HepG2 (cell line): ENCODE data around the gene RASGRF1. TPM values are rescaled to one million over a fixed set of nuclear protein-coding genes. Genes with fewer than 3 reads are reported as not detected.

Experiments
- ATAC-seq: fragments of 200-7000 bp; cut with Tn5 transposase; 3 replicates; pipeline ENCODE4 v1.9.1; 2020; ENCODE audit warnings: mild to moderate bottlenecking, moderate library complexity
- BruUV-seq: library from RNA; stranded (reverse); fragments of 400-500 nt; replicated peaks from 2 replicates; lab custom pipeline; 2021; lab: Mats Ljungman, UMichigan
- CTCF ChIA-PET: fragments of 300-600 bp; formaldehyde crosslinking; extraction: SDS; loops from one replicate; lab custom pipeline; 2021; ENCODE audit warnings: low total read pairs, inconsistent platforms, low intra/inter-chr PET ratio; lab: Yijun Ruan, JAX
- POLR2A ChIA-PET: fragments of 350-600 bp; sonication (Branson Sonifier 250); formaldehyde crosslinking; loops from one replicate; lab custom pipeline; 2020; ENCODE audit warnings: antibody characterized with exemption, inconsistent platforms; lab: Yijun Ruan, JAX
- DNase-seq: peaks from one replicate; pipeline ENCODE4 v3.0.0-alpha.2; 2015; ENCODE audit warnings: low spot score
- FAIRE-seq: peaks from 3 replicates; lab custom pipeline; 2011; peaks lifted over from hg19 to GRCh38; lab: Jason Lieb, UNC
- H2AFZ ChIP-seq: one replicate; pipeline ENCODE4 v1.6.1; 2011; ENCODE audit warnings: low read length, inconsistent platforms
- H3K27ac ChIP-seq: fragments of 300-600 bp; 3 replicates; pipeline ENCODE4 v1.8.0; 2011; ENCODE audit warnings: mixed run types, mild to moderate bottlenecking, mixed read lengths, low read length, inconsistent platforms; ENCODE audit not compliant: insufficient read depth; ENCODE audit errors: extremely low read length
- H3K27me3 ChIP-seq, 2 experiments: fragments of 200-600 bp in 1 of 2; 2 replicates in 1 of 2; 3 replicates in 1 of 2; pipeline versions ENCODE4 v1.6.0 to v1.8.0; 2011; ENCODE audit warnings: low read length in 2 of 2, mild to moderate bottlenecking in 2 of 2, moderate library complexity in 2 of 2, inconsistent platforms in 1 of 2; ENCODE audit not compliant: insufficient read depth in 2 of 2, control insufficient read depth in 1 of 2
- H3K36me3 ChIP-seq, 2 experiments: fragments of 200-600 bp in 1 of 2; replicated peaks in 1 of 2; 2 replicates in 1 of 2; 3 replicates in 1 of 2; pipeline versions ENCODE4 v1.5.1 to v1.8.0; 2011; ENCODE audit warnings: low read length in 2 of 2, inconsistent platforms in 1 of 2; ENCODE audit not compliant: insufficient read depth in 2 of 2, control insufficient read depth in 1 of 2
- H3K4me1 ChIP-seq: 2 replicates; pipeline ENCODE4 v1.5.1; 2012; ENCODE audit warnings: low read length, inconsistent platforms; ENCODE audit not compliant: insufficient read depth
- H3K4me2 ChIP-seq: 2 replicates; pipeline ENCODE4 v1.6.0; 2011; ENCODE audit warnings: low read depth, low read length, inconsistent platforms
- H3K4me3 ChIP-seq, 3 experiments: fragments of 200-600 bp in 1 of 3; sonication (generic), shearing (Covaris generic) in 1 of 3; replicated peaks in 1 of 3; 2 replicates each; pipeline ENCODE4 v1.5.1; 2011 to 2016; ENCODE audit warnings: low read length in 3 of 3, inconsistent platforms in 2 of 3, low read depth in 2 of 3, mild to moderate bottlenecking in 2 of 3, control low read depth in 1 of 3, mixed read lengths in 1 of 3; ENCODE audit not compliant: insufficient read depth in 1 of 3
- H3K79me2 ChIP-seq: one replicate; pipeline ENCODE4 v1.6.1; 2011; ENCODE audit warnings: low read length, inconsistent platforms; ENCODE audit not compliant: insufficient read depth
- H3K9ac ChIP-seq: 2 replicates; pipeline ENCODE4 v1.6.0; 2011; ENCODE audit warnings: mild to moderate bottlenecking, low read depth, low read length, inconsistent platforms; ENCODE audit not compliant: insufficient read depth
- H3K9me3 ChIP-seq: 2 replicates; pipeline ENCODE4 v1.5.1; 2012; ENCODE audit warnings: mild to moderate bottlenecking, low read length
- H4K20me1 ChIP-seq: 2 replicates; pipeline ENCODE4 v1.6.0; 2011; ENCODE audit warnings: inconsistent platforms, mild to moderate bottlenecking, low read length, moderate library complexity; ENCODE audit not compliant: insufficient read depth
- MXI1 ChIP-seq: IDR thresholded peaks from 3 replicates; pipeline ENCODE4 v1.6.1; 2012; ENCODE audit warnings: low read depth, low read length, inconsistent platforms, borderline replicate concordance
- SMC3 ChIP-seq: IDR thresholded peaks from 2 replicates; pipeline ENCODE4 v1.6.1; 2011; ENCODE audit warnings: low read length, improper control_type of control experiment
- STAG1 ChIP-seq: sonication (generic); formaldehyde crosslinking; IDR thresholded peaks from 2 replicates; pipeline ENCODE4 v1.4.0; 2020; ENCODE audit warnings: missing genetic modification reagents
- ZNF230 ChIP-seq: sonication (generic); formaldehyde crosslinking; IDR thresholded peaks from 2 replicates; pipeline ENCODE4 v1.4.0; 2020; ENCODE audit warnings: mild to moderate bottlenecking, missing genetic modification reagents
- WGBS: methylation state at CpG from one replicate; pipeline ENCODE4 v1.1.6; 2017; ENCODE audit warnings: low lambda C conversion rate; 5-methylcytosine and 5-hydroxymethylcytosine counted together
- in situ Hi-C: cut with HindIII; loops from 2 replicates; pipeline ENCODE4 v1.10.0; 2017; ENCODE audit warnings: low pct_unique_long_range_greater_than_20kb; ENCODE audit not compliant: extremely low pct_ligation_motif_present
- intact Hi-C: fragments of 100-400 bp; cut with micrococcal nuclease; formaldehyde crosslinking; loops from one replicate; pipeline ENCODE4 v1.10.0; 2022; ENCODE audit not compliant: unreplicated experiment
- polyA plus RNA-seq, 8 experiments: library from polyadenylated mRNA; depleted of rRNA in 3 of 8; stranded (reverse) in 7 of 8; unstranded in 1 of 8; fragments of >200 nt; fragmentation: Illumina TruSeq in 4 of 8; extraction: Trizol in 4 of 8; gene quantifications; 2 replicates each; pipeline versions ENCODE4 v1.2.1 to v1.2.3, GENCODE V29; 2011 to 2016; ENCODE audit warnings: low read depth in 4 of 8, missing spikeins in 1 of 8, mixed read lengths in 1 of 8; ENCODE audit not compliant: insufficient read depth in 1 of 8
- total RNA-seq, 5 experiments: library from RNA; depleted of rRNA; stranded (reverse); fragments of >200 nt; fragmentation: Illumina TruSeq; extraction: Trizol; gene quantifications; 2 replicates each; pipeline ENCODE4 v1.2.3, GENCODE V29; 2016; ENCODE audit warnings: low read depth in 1 of 5
- TF ChIP-seq, protein P1 (sequence below): sonication (generic); formaldehyde crosslinking; IDR thresholded peaks from 2 replicates; pipeline ENCODE4 v1.5.0; 2020; ENCODE audit warnings: mild to moderate bottlenecking, missing genetic modification reagents, moderate library complexity

RASGRF1 gene
- total and polyA plus RNA-seq, 2 of the 13 experiments (the other 11 are each of a cell fraction or from before 2014, with no cell fraction given): 0.55 to 3.0 TPM

DNA sequence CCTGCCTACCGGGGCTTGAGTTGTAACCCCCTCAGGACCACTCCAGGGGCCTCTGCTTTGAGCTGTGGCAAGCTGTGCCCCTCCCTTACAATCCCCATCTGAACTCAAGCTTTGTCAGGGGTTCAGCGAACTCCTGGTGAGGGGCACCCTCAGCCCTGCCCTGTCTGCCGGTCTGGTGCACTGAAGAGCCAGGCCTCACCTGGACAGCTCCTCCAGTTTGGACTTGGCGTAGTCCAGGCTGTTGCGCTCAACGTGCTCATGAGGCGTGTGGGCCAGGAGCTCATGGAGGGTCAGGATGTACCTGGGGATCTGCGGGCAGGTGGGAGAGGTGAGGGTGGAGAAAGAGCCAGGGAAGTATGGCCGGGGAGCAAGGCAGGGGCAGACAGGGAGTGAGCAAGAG, 59.4 kb downstream of the RASGRF1 start:
- intact Hi-C loops (no loop called here), in situ Hi-C loops (no loop called here)
- no peaks in the 10 kb centered on the region for H3K9me3 ChIP-seq
- ATAC-seq (no peak), DNase-seq (no peak), FAIRE-seq (no peak)
- H4K20me1 ChIP-seq: no peaks in the 10 kb centered on the region
- POLR2A ChIA-PET: no interaction called here
- no peak overlapping the region for H2AFZ ChIP-seq
- no peak overlapping the region for H3K4me2 ChIP-seq
- BruUV-seq: no TSS peak
- 65% methylated on average over 7 of the region's 9 CpGs for WGBS
- H3K4me1 ChIP-seq: peaks cover 26% of the 10 kb centered on the region
- TF ChIP-seq MXI1: no peak
- H3K27me3 ChIP-seq: peaks cover 0 to 16% of the 10 kb centered on the region in 2 experiments; a peak in 4 of 5 replicates
- no peak overlapping the region for H3K27ac ChIP-seq
- no peak overlapping the region for H3K4me3 ChIP-seq
- CTCF ChIA-PET: interaction anchor here (1.2 kb wide), 1 partner anchor 153 kb away, joined by 3 read pairs; no protein-coding TSS in a partner anchor
- H3K9ac ChIP-seq: no peak overlapping the region
- no peaks in the 10 kb centered on the region for H3K79me2 ChIP-seq
- no peaks in the 10 kb centered on the region for H3K36me3 ChIP-seq

GRCh38 chr15:79030470-79030869, 60.1 kb downstream of the RASGRF1 start:
- Histone ChIP-seq H3K9me3 (no peaks in the 10 kb centered on the region), H4K20me1 (no peaks in the 10 kb centered on the region), H3K79me2 (no peaks in the 10 kb centered on the region), H3K4me2 (no peak overlapping the region), H3K4me1 (peaks cover 32% of the 10 kb centered on the region), H2AFZ (no peak overlapping the region), H3K4me3 (no peak overlapping the region), H3K36me3 (no peaks in the 10 kb centered on the region), H3K27me3 (peaks cover 0 to 9% of the 10 kb centered on the region in 2 experiments; a peak in 4 of 5 replicates), H3K27ac (no peak overlapping the region), H3K9ac (no peak overlapping the region)
- WGBS: 41% methylated on average over 4 of the region's 4 CpGs
- DNase-seq (no peak), ATAC-seq (0 out of 3 replicates have a peak, but pooled peaks have one; percentile 14), FAIRE-seq (no peak)
- intact Hi-C loops (no loop called here), in situ Hi-C loops (no loop called here)
- TF ChIP-seq STAG1 (CRISPR knock-in tag) (peak; percentile 35), SMC3 (peak; percentile 22; the same call in 1 of the 2 replicates), ZNF230 (CRISPR knock-in tag) (no peak)
- TF ChIP-seq, protein P1, sequence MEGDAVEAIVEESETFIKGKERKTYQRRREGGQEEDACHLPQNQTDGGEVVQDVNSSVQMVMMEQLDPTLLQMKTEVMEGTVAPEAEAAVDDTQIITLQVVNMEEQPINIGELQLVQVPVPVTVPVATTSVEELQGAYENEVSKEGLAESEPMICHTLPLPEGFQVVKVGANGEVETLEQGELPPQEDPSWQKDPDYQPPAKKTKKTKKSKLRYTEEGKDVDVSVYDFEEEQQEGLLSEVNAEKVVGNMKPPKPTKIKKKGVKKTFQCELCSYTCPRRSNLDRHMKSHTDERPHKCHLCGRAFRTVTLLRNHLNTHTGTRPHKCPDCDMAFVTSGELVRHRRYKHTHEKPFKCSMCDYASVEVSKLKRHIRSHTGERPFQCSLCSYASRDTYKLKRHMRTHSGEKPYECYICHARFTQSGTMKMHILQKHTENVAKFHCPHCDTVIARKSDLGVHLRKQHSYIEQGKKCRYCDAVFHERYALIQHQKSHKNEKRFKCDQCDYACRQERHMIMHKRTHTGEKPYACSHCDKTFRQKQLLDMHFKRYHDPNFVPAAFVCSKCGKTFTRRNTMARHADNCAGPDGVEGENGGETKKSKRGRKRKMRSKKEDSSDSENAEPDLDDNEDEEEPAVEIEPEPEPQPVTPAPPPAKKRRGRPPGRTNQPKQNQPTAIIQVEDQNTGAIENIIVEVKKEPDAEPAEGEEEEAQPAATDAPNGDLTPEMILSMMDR: peak; percentile 47
- ChIA-PET CTCF (interaction anchor here (1.2 kb wide), 1 partner anchor 154 kb away, joined by 3 read pairs; no protein-coding TSS in a partner anchor), POLR2A (no interaction called here)
- BruUV-seq: no TSS peak
